ENCODE measurements around the gene CSAD. TPM values are rescaled to one million over a fixed set of nuclear protein-coding genes. Genes with fewer than 3 reads are reported as not detected.

Gene CSAD
- polyA plus RNA-seq, 1 of the 3 experiments (the other 2 are of a cell fraction), result 32.2 TPM

- no peak for DNase-seq
- H3K9me2 ChIP-seq, result no peaks in the 10 kb centered on the region
- no peaks in the 10 kb centered on the region for H3K36me3 ChIP-seq (replicated peaks in 1 of 2; ENCODE audit: control insufficient read depth in 1 of 2, insufficient read depth in 2 of 2, low read length in 1 of 2)
- no peak overlapping the region for H3K9ac ChIP-seq
- ChIA-PET CTCF (interaction anchor here (0.7 to 23.1 kb wide), 4 partner anchors 9 to 26 kb away, joined by 3 to 272 read pairs (median 22); no protein-coding TSS in a partner anchor), POLR2A (no interaction called here)
- H3K4me3 ChIP-seq (ENCODE audit: low read depth in 2 of 2, low read length in 1 of 2), result no peak overlapping the region
- no peak overlapping the region for H3K27ac ChIP-seq (ENCODE audit: low read depth in 2 of 2, low read length in 1 of 2)
- no peaks in the 10 kb centered on the region for H3K79me2 ChIP-seq (ENCODE audit: insufficient read depth)
- peaks cover 11 to 17% of the 10 kb centered on the region in 2 experiments; a peak in 2 of 4 replicates for H3K4me1 ChIP-seq (ENCODE audit: control insufficient read depth in 1 of 2, insufficient read depth in 2 of 2, low read depth in 1 of 2, low read length in 1 of 2)
- no peaks in the 10 kb centered on the region for H3K9me3 ChIP-seq
- no peak overlapping the region for H3K4me2 ChIP-seq
- 98% methylated on average over 8 of the region's 8 CpGs for WGBS (ENCODE audit: low lambda C conversion rate)
- H3F3A ChIP-seq (replicated peaks; ENCODE audit: insufficient read depth), result peaks cover 6% of the 10 kb centered on the region
- H3K27me3 ChIP-seq (ENCODE audit: insufficient read depth), result no peaks in the 10 kb centered on the region
- TF ChIP-seq TAF1 (IDR thresholded peaks at IDR 0.05; ENCODE audit: borderline replicate concordance, low read depth, low read length) (no peak), CHD2 (IDR thresholded peaks at IDR 0.05; ENCODE audit: low read length, partially characterized antibody) (no peak), EP300 (IDR thresholded peaks at IDR 0.05; ENCODE audit: borderline replicate concordance in 1 of 2, low read depth in 1 of 2, low read length in 1 of 2) (no peak), FOXJ3 (CRISPR knock-in tag; IDR thresholded peaks at IDR 0.05) (no peak)
- H4K20me1 ChIP-seq (ENCODE audit: insufficient read depth), result no peaks in the 10 kb centered on the region
- no peak overlapping the region for H2AFZ ChIP-seq (ENCODE audit: low read depth)
Measured at GRCh38 chr12:53170215-53170614, 10.5 kb downstream of the CSAD start.

GRCh38 chr12:53169644-53170043 lies 11.1 kb downstream of the CSAD start:
- Histone ChIP-seq H3K79me2 (ENCODE audit: insufficient read depth) (no peaks in the 10 kb centered on the region), H3K27ac (ENCODE audit: low read depth in 2 of 2, low read length in 1 of 2) (no peak overlapping the region), H4K20me1 (ENCODE audit: insufficient read depth) (no peaks in the 10 kb centered on the region), H2AFZ (ENCODE audit: low read depth) (no peak overlapping the region), H3K9ac (no peak overlapping the region), H3F3A (replicated peaks; ENCODE audit: insufficient read depth) (no peaks in the 10 kb centered on the region), H3K9me2 (no peaks in the 10 kb centered on the region), H3K4me1 (ENCODE audit: control insufficient read depth in 1 of 2, insufficient read depth in 2 of 2, low read depth in 1 of 2, low read length in 1 of 2) (peaks cover 6 to 15% of the 10 kb centered on the region in 2 experiments; a peak in 2 of 4 replicates), H3K9me3 (no peaks in the 10 kb centered on the region), H3K36me3 (replicated peaks in 1 of 2; ENCODE audit: control insufficient read depth in 1 of 2, insufficient read depth in 2 of 2, low read length in 1 of 2) (no peaks in the 10 kb centered on the region), H3K27me3 (ENCODE audit: insufficient read depth) (no peaks in the 10 kb centered on the region), H3K4me2 (no peak overlapping the region), H3K4me3 (ENCODE audit: low read depth in 2 of 2, low read length in 1 of 2) (no peak overlapping the region)
- TF ChIP-seq MXI1 (IDR thresholded peaks at IDR 0.05; ENCODE audit: low read depth, low read length) (no peak), RXRA (IDR thresholded peaks at IDR 0.05; ENCODE audit: borderline replicate concordance, low read depth) (no peak), EP300 (IDR thresholded peaks at IDR 0.05; ENCODE audit: borderline replicate concordance in 1 of 2, low read depth in 1 of 2, low read length in 1 of 2) (no peak), NRF1 (IDR thresholded peaks at IDR 0.05; ENCODE audit: low read depth, low read length) (no peak), IRF3 (IDR thresholded peaks at IDR 0.05; ENCODE audit: low read depth, low read length) (no peak), TEAD4 (IDR thresholded peaks at IDR 0.05; ENCODE audit: borderline replicate concordance, insufficient read depth) (no peak), CHD2 (IDR thresholded peaks at IDR 0.05; ENCODE audit: low read length, partially characterized antibody) (no peak), JUND (IDR thresholded peaks at IDR 0.05) (no peak), NFIC (IDR thresholded peaks at IDR 0.05; ENCODE audit: borderline replicate concordance) (no peak), EZH2phosphoT487 (IDR thresholded peaks at IDR 0.05; ENCODE audit: borderline replicate concordance, low read depth) (no peak), YY1 (IDR thresholded peaks at IDR 0.05; ENCODE audit: low read depth) (no peak)
- TF ChIP-seq, protein P1, sequence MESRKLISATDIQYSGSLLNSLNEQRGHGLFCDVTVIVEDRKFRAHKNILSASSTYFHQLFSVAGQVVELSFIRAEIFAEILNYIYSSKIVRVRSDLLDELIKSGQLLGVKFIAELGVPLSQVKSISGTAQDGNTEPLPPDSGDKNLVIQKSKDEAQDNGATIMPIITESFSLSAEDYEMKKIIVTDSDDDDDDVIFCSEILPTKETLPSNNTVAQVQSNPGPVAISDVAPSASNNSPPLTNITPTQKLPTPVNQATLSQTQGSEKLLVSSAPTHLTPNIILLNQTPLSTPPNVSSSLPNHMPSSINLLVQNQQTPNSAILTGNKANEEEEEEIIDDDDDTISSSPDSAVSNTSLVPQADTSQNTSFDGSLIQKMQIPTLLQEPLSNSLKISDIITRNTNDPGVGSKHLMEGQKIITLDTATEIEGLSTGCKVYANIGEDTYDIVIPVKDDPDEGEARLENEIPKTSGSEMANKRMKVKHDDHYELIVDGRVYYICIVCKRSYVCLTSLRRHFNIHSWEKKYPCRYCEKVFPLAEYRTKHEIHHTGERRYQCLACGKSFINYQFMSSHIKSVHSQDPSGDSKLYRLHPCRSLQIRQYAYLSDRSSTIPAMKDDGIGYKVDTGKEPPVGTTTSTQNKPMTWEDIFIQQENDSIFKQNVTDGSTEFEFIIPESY (IDR thresholded peaks at IDR 0.05; ENCODE audit: borderline replicate concordance, low read depth), result no peak
- WGBS (ENCODE audit: low lambda C conversion rate), result 92% methylated on average over 7 of the region's 7 CpGs
- CTCF ChIA-PET, result interaction anchor here (0.7 to 23.1 kb wide), 4 partner anchors 9 to 23 kb away, joined by 3 to 272 read pairs (median 10); no protein-coding TSS in a partner anchor
- POLR2A ChIA-PET, result no interaction called here
- no peak for DNase-seq
